ENCODE data around the gene BABAM2.
"Not testable (repeated sequence)": the region's sequence is repeated elsewhere in the genome, so short reads cannot be mapped to it uniquely, and the experiment has no call there.

DNA sequence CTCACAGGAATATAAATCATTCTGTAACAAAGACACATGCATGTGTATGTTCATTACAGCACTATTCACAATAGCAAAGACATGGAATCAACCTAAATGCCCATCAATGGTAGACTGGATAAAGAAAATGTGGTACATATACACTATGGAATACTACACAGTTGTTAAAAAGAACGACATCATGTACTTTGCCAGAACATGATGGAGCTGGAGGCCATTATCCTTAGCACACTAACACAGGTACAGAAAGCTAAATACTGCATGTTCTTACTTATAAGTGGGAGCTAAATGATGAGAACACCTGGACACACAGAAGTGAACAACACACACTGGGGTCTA, 8.0 kb upstream of the BABAM2 start:
- TF ChIP-seq ATF3 (IDR thresholded peaks at IDR 0.05); TAF1 (conservative IDR thresholded peaks at IDR 0.05); JUND (IDR thresholded peaks at IDR 0.05); MAX (IDR thresholded peaks at IDR 0.05); REST (IDR thresholded peaks at IDR 0.05); RAD21 (IDR thresholded peaks at IDR 0.05); GABPA (IDR thresholded peaks at IDR 0.05 in 1 of 2, conservative IDR thresholded peaks at IDR 0.05 in 1 of 2): not testable (repeated sequence)
- TF ChIP-seq, protein P1, sequence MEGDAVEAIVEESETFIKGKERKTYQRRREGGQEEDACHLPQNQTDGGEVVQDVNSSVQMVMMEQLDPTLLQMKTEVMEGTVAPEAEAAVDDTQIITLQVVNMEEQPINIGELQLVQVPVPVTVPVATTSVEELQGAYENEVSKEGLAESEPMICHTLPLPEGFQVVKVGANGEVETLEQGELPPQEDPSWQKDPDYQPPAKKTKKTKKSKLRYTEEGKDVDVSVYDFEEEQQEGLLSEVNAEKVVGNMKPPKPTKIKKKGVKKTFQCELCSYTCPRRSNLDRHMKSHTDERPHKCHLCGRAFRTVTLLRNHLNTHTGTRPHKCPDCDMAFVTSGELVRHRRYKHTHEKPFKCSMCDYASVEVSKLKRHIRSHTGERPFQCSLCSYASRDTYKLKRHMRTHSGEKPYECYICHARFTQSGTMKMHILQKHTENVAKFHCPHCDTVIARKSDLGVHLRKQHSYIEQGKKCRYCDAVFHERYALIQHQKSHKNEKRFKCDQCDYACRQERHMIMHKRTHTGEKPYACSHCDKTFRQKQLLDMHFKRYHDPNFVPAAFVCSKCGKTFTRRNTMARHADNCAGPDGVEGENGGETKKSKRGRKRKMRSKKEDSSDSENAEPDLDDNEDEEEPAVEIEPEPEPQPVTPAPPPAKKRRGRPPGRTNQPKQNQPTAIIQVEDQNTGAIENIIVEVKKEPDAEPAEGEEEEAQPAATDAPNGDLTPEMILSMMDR (IDR thresholded peaks at IDR 0.05; ENCODE audit: low read depth, low read length, missing input control): not testable (repeated sequence)

Data from liver (tissue), 3 donors.